Measurements from ENCODE around the gene BEGAIN.

The BEGAIN gene

DNA sequence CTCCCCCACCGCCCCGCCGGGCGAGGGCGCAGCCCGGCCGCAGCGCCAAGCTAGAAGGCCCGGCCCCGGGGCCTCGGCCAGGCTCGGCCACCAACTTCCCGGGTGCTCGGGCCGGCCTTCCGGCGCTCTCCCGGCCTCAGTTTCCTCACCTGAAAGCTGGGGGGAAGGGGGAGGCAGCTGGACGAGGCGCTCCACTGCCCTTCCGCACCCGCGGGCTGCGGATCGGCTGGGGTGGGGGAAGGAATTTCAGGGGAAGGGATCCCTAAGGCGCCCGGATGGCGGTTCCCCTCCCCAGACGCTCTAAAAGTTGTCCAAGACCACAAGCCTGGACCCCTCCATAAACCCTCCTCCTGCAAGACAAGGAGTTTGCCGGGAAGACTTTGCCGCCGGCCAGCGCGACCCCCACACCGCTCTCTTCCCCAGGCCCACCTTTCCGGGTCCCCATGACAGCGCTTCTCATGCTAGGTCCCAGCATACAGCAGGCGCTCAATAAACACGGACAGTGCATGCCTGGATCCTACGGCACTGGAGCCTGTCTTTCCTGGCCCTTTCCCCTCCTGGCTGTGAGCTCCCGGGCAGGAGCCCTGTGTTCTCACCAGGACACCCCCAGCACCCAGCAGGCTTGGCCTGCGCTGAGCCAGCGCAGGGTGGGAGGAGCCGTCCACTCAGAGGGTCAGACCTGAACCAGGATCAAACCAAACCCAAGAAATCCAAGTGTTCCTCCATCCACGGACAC, 18.1 kb downstream of the BEGAIN start:
- Histone ChIP-seq H3K27me3 (peaks cover 98% of the 10 kb centered on the region), H3K4me3 (ENCODE audit: low read depth in 1 of 2, low read length in 1 of 2) (no peak overlapping the region), H3K36me3 (no peaks in the 10 kb centered on the region), H3K4me1 (ENCODE audit: control insufficient read depth in 1 of 2, insufficient read depth in 1 of 2, low read depth in 1 of 2, low read length in 1 of 2) (peaks cover 6 to 14% of the 10 kb centered on the region in 2 experiments), H3K9me3 (no peaks in the 10 kb centered on the region), H3K27ac (no peak overlapping the region)
- TF ChIP-seq, protein P1, sequence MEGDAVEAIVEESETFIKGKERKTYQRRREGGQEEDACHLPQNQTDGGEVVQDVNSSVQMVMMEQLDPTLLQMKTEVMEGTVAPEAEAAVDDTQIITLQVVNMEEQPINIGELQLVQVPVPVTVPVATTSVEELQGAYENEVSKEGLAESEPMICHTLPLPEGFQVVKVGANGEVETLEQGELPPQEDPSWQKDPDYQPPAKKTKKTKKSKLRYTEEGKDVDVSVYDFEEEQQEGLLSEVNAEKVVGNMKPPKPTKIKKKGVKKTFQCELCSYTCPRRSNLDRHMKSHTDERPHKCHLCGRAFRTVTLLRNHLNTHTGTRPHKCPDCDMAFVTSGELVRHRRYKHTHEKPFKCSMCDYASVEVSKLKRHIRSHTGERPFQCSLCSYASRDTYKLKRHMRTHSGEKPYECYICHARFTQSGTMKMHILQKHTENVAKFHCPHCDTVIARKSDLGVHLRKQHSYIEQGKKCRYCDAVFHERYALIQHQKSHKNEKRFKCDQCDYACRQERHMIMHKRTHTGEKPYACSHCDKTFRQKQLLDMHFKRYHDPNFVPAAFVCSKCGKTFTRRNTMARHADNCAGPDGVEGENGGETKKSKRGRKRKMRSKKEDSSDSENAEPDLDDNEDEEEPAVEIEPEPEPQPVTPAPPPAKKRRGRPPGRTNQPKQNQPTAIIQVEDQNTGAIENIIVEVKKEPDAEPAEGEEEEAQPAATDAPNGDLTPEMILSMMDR (IDR thresholded peaks at IDR 0.05), result no peak

- H3K9me3 ChIP-seq, result no peaks in the 10 kb centered on the region
- H3K4me1 ChIP-seq (ENCODE audit: control insufficient read depth in 1 of 2, insufficient read depth in 1 of 2, low read depth in 1 of 2, low read length in 1 of 2), result peaks cover 6 to 14% of the 10 kb centered on the region in 2 experiments
- TF ChIP-seq, protein P1 (IDR thresholded peaks at IDR 0.05), result no peak
- H3K27ac ChIP-seq, result no peak overlapping the region
- peaks cover 100% of the 10 kb centered on the region for H3K27me3 ChIP-seq
- H3K36me3 ChIP-seq, result no peaks in the 10 kb centered on the region
- H3K4me3 ChIP-seq (ENCODE audit: low read depth in 1 of 2, low read length in 1 of 2), result peak overlapping the region in 1 of 2 experiments; percentile 10
These were observed 18.8 kb downstream of the BEGAIN start for GRCh38 chr14:100568164-100568997.

GRCh38 chr14:100567877-100568163, 19.4 kb downstream of the BEGAIN start:
- Histone ChIP-seq H3K4me3 (ENCODE audit: low read depth in 1 of 2, low read length in 1 of 2) (peak overlapping the region in 1 of 2 experiments; percentile 10), H3K27me3 (peaks cover 99% of the 10 kb centered on the region), H3K9me3 (no peaks in the 10 kb centered on the region)

DNA sequence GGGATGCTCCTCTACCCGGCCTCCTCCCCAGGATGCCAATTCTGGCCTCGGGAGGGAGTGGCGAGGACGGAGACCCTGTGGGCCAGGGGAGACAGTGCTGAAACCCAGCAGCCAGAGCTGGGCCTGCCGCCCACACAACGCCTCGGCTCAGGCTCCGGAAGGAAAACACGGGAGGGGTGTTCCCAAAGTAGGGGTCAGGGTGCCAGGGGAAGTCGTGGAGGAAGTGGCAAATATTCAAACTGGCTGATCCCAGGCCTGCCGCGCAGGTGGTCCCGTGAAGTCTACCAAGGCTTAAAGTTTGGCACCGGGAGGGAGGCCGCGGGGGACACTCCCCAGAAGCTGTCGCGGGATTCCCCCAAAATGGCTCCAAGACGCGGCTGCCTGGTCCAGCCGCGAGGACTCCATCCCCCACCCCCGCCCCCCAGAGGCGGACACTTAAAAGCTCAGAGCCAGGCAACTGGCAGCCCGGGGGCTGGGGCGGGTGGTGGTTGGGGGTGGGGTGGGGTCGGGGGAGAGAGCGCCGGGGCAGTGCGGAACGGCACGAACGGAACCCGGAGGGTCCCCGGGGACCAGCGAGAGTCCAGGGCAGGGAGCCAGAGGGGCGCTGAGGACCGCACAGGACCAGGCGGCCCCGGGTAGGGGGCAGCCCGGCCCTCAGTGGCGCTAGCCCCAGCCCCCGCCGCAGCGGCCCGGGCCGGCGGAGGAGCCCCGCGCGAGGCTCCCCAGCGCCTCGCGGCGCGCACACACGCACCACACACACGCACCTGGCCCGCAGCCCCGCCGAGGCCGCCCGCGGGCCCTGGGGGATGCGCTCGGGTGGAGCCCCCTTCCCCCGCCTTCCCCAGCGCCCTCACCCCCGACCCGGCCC, 20.0 kb downstream of the BEGAIN start:
- no peak overlapping the region for H3K27ac ChIP-seq
- H3K36me3 ChIP-seq, result no peaks in the 10 kb centered on the region
- TF ChIP-seq, protein P1 (IDR thresholded peaks at IDR 0.05), result no peak
- peaks cover 99% of the 10 kb centered on the region for H3K27me3 ChIP-seq
- no peaks in the 10 kb centered on the region for H3K9me3 ChIP-seq
- peaks cover 6 to 14% of the 10 kb centered on the region in 2 experiments for H3K4me1 ChIP-seq (ENCODE audit: control insufficient read depth in 1 of 2, insufficient read depth in 1 of 2, low read depth in 1 of 2, low read length in 1 of 2)
- H3K4me3 ChIP-seq (ENCODE audit: low read depth in 1 of 2, low read length in 1 of 2), result no peak overlapping the region

More at GRCh38 chr14:100567877-100568163, 19.4 kb downstream of the BEGAIN start:
- Histone ChIP-seq H3K27ac (no peak overlapping the region), H3K4me1 (ENCODE audit: control insufficient read depth in 1 of 2, insufficient read depth in 1 of 2, low read depth in 1 of 2, low read length in 1 of 2) (peaks cover 6 to 14% of the 10 kb centered on the region in 2 experiments), H3K36me3 (no peaks in the 10 kb centered on the region)
- TF ChIP-seq, protein P1 (IDR thresholded peaks at IDR 0.05), result no peak

GRCh38 chr14:100566586-100566985, 20.6 kb downstream of the BEGAIN start:
- Histone ChIP-seq H3K36me3 (no peaks in the 10 kb centered on the region), H3K27me3 (peaks cover 92% of the 10 kb centered on the region), H3K27ac (no peak overlapping the region), H3K4me3 (ENCODE audit: low read depth in 1 of 2, low read length in 1 of 2) (no peak overlapping the region), H3K4me1 (ENCODE audit: control insufficient read depth in 1 of 2, insufficient read depth in 1 of 2, low read depth in 1 of 2, low read length in 1 of 2) (peaks cover 6 to 14% of the 10 kb centered on the region in 2 experiments), H3K9me3 (no peaks in the 10 kb centered on the region)
- TF ChIP-seq, protein P1 (IDR thresholded peaks at IDR 0.05), result no peak

Measured in neutrophil (primary cell).